Sigmoid colon (tissue), 7 donors: Measurements from ENCODE around the gene USP25. TPM values are rescaled to one million over a fixed set of nuclear protein-coding genes. Genes with fewer than 3 reads are reported as not detected.

ENCODE experiments used
- DNase-seq: peaks from one replicate; pipeline ENCODE4 v3.0.0-alpha.2; 2019
- H3K27ac ChIP-seq, 4 donors: fragments of 200-600 bp; sonication (generic); one replicate each; pipeline ENCODE4 v1.5.1; 2016 to 2019; ENCODE audit warnings: mild to moderate bottlenecking in 1 of 4
- H3K27me3 ChIP-seq, 3 donors: fragments of 200-600 bp; sonication (generic); one replicate each; pipeline ENCODE4 v1.5.1; 2019; ENCODE audit warnings: mild to moderate bottlenecking in 1 of 3
- H3K36me3 ChIP-seq, 4 donors: fragments of 200-600 bp; sonication (generic); one replicate each; pipeline ENCODE4 v1.5.1; 2016 to 2019
- H3K4me1 ChIP-seq, 4 donors: fragments of 200-600 bp; sonication (generic); one replicate each; pipeline ENCODE4 v1.5.1; 2017 to 2019
- H3K4me3 ChIP-seq, 4 donors: fragments of 200-600 bp; sonication (generic); one replicate each; pipeline ENCODE4 v1.5.1; 2017 to 2019; ENCODE audit warnings: mild to moderate bottlenecking in 2 of 4, moderate library complexity in 1 of 4
- H3K9me3 ChIP-seq, 4 donors: fragments of 200-600 bp in 3 of 4; sonication (generic) in 3 of 4; one replicate each; pipeline versions ENCODE4 v1.5.1 to v1.6.1; 2013 to 2019
- EP300 ChIP-seq, 4 donors: sonication (generic); formaldehyde crosslinking; IDR thresholded peaks; one replicate each; pipeline ENCODE4 v1.6.1; 2017; ENCODE audit warnings: antibody characterized with exemption in 4 of 4
- POLR2A ChIP-seq, 2 donors: fragments of 450-650 bp; IDR thresholded peaks; one replicate each; pipeline ENCODE4 v1.6.1; 2016; ENCODE audit warnings: antibody characterized with exemption in 2 of 2, mild to moderate bottlenecking in 2 of 2, moderate library complexity in 2 of 2
- POLR2AphosphoS5 ChIP-seq, 4 donors: sonication (generic); formaldehyde crosslinking; IDR thresholded peaks; one replicate each; pipeline ENCODE4 v1.6.1; 2017; ENCODE audit warnings: antibody characterized with exemption in 4 of 4
- whole genome bisulfite sequencing, 2 donors: extraction: QIAGEN DNeasy Blood & Tissue Kit; methylation state at CpG; one replicate each; pipeline ENCODE4 v1.1.7; 2013; 5-methylcytosine and 5-hydroxymethylcytosine counted together
- intact Hi-C: fragments of 100-400 bp; cut with DNase I; formaldehyde crosslinking; loops from one replicate; pipeline ENCODE4 v1.15.1; 2023
- polyA plus RNA-seq, 3 donors: library from polyadenylated mRNA; stranded (reverse); fragments of 200-250 nt; gene quantifications; one replicate each; pipeline ENCODE4 v1.2.3, GENCODE V29; 2013
- total RNA-seq, 4 donors: library from RNA; depleted of rRNA; stranded (reverse); fragments of >200 nt; gene quantifications; one replicate each; pipeline ENCODE4 v1.1.0, GENCODE V29; 2016
- TF ChIP-seq, protein P1 (sequence below), 4 experiments: fragments of 450-650 bp in 3 of 4; fragments of 200-600 bp in 1 of 4; IDR thresholded peaks; one replicate each; pipeline ENCODE4 v1.5.1; 2016 to 2019; ENCODE audit warnings: antibody characterized with exemption in 4 of 4, mild to moderate bottlenecking in 3 of 4, moderate library complexity in 2 of 4
- donor health status: healthy with polysubstance abuse.
- donor health status: Bipolar disorder and iron deficiency.
- donor health status: healthy.

The USP25 gene
- total and polyA plus RNA-seq, 7 donors, result 10.2 to 54.0 (median 37.9) TPM

DNA sequence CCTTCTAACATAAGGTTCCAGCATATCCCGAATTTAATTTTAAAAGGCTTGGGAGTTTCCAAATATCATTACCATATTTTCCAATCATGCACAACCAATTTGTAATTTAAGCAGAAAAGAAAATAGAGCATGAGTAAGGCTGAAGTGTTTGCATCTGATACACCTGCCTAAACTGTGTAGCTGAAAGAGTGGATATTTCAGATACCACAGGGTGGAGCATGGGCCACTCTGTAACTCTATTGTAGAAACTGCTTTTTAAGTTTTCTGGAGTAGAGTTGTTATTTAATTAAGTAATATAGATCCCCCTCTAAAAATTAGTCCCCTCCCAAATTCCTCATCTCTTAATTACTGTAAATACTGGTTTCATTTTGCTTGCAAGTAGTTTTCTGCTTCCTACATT lies 199.8 kb downstream of the USP25 start:
- TF ChIP-seq POLR2A (IDR thresholded peaks at IDR 0.05) (no peak), POLR2AphosphoS5 (IDR thresholded peaks at IDR 0.05) (no peak), EP300 (IDR thresholded peaks at IDR 0.05) (no peak)
- TF ChIP-seq, protein P1, sequence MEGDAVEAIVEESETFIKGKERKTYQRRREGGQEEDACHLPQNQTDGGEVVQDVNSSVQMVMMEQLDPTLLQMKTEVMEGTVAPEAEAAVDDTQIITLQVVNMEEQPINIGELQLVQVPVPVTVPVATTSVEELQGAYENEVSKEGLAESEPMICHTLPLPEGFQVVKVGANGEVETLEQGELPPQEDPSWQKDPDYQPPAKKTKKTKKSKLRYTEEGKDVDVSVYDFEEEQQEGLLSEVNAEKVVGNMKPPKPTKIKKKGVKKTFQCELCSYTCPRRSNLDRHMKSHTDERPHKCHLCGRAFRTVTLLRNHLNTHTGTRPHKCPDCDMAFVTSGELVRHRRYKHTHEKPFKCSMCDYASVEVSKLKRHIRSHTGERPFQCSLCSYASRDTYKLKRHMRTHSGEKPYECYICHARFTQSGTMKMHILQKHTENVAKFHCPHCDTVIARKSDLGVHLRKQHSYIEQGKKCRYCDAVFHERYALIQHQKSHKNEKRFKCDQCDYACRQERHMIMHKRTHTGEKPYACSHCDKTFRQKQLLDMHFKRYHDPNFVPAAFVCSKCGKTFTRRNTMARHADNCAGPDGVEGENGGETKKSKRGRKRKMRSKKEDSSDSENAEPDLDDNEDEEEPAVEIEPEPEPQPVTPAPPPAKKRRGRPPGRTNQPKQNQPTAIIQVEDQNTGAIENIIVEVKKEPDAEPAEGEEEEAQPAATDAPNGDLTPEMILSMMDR (IDR thresholded peaks at IDR 0.05), result no peak
- WGBS, 2 donors, result 84 to 93% methylated on average over 1 of the region's 1 CpG
- H3K27me3 ChIP-seq, result no peaks in the 10 kb centered on the region
- intact Hi-C loops, result no loop called here
- H3K4me1 ChIP-seq, result no peaks in the 10 kb centered on the region
- no peaks in the 10 kb centered on the region for H3K36me3 ChIP-seq
- no peak overlapping the region for H3K27ac ChIP-seq
- no peak overlapping the region for H3K4me3 ChIP-seq
- H3K9me3 ChIP-seq, result peaks cover 0 to 2% (median 0%) of the 10 kb centered on the region in 4 donors
- DNase-seq, result no peak
